ENCODE results near the gene TNPO1. TPM values are rescaled to one million over a fixed set of nuclear protein-coding genes. Genes with fewer than 3 reads are reported as not detected.

The TNPO1 gene
- total and polyA plus RNA-seq, 2 of the 8 experiments (the other 6 are each of a cell fraction or from before 2014, with no cell fraction given) = 38.5 to 211 TPM

GRCh38 chr5:72855821-72856220 is 39.4 kb downstream of the TNPO1 start:
- no peak overlapping the region for H3K56ac ChIP-seq (replicated peaks; ENCODE audit: insufficient read length, low read depth, low read length)
- H4K20me1 ChIP-seq (replicated peaks in 1 of 2; ENCODE audit: control insufficient read depth in 1 of 2, insufficient read depth in 2 of 2, low read length in 2 of 2) = peaks cover 7 to 8% of the 10 kb centered on the region in 2 experiments
- H2BK20ac ChIP-seq (ENCODE audit: low read length) = no peak overlapping the region
- H3K4me2 ChIP-seq (ENCODE audit: insufficient read depth in 1 of 2, low read depth in 2 of 2, low read length in 2 of 2) = no peak overlapping the region
- no peak overlapping the region for H3K9ac ChIP-seq (replicated peaks in 1 of 4; ENCODE audit: extremely low read depth in 1 of 4, low read depth in 3 of 4, low read length in 3 of 4)
- no peak overlapping the region for H2BK12ac ChIP-seq (ENCODE audit: low read depth, low read length)
- CTCF ChIA-PET (ENCODE audit: partially characterized antibody) = no interaction called here
- H3K27me3 ChIP-seq (replicated peaks in 1 of 4; ENCODE audit: control insufficient read depth in 3 of 4, extremely low read depth in 1 of 4, insufficient read depth in 3 of 4, low read length in 3 of 4) = no peaks in the 10 kb centered on the region
- POLR2A ChIA-PET (ENCODE audit: partially characterized antibody) = interaction anchor here (0.6 to 2.1 kb wide), 5 partner anchors 9 to 317 kb away, joined by 3 to 6 read pairs (median 3); no protein-coding TSS in a partner anchor
- no peak overlapping the region for H4K5ac ChIP-seq (ENCODE audit: insufficient read length, low read depth, low read length)
- no peaks in the 10 kb centered on the region for H3K4me1 ChIP-seq (replicated peaks in 1 of 4; ENCODE audit: control insufficient read depth in 3 of 4, insufficient read depth in 4 of 4, low read length in 3 of 4)
- 88% methylated on average over 2 of the region's 2 CpGs; no CpG with 5 or more reads in 1 of the 2 experiments for WGBS, 2 experiments (ENCODE audit: extremely low coverage in 1 of 2, insufficient coverage in 1 of 2, insufficient read length in 1 of 2, insufficient replicate concordance in 2 of 2, low coverage in 1 of 2, low lambda C conversion rate in 2 of 2, missing lambda C conversion rate in 1 of 2)
- H3K18ac ChIP-seq (ENCODE audit: extremely low read depth, low read length) = no peak overlapping the region
- H4K91ac ChIP-seq (replicated peaks; ENCODE audit: insufficient read length, low read length) = no peak overlapping the region
- FAIRE-seq = no peak
- peaks cover 2% of the 10 kb centered on the region for H3K79me1 ChIP-seq (ENCODE audit: low read depth, low read length)
- H3K14ac ChIP-seq (ENCODE audit: insufficient read length) = no peak overlapping the region
- H2BK5ac ChIP-seq (ENCODE audit: low read depth, low read length) = no peak overlapping the region
- DNase-seq (ENCODE audit: low read depth in 1 of 2, low spot score in 2 of 2) = no peak
- no peak overlapping the region for H2BK15ac ChIP-seq (ENCODE audit: low read length)
- no peak overlapping the region for H2AK5ac ChIP-seq (ENCODE audit: low read depth, low read length)
- H3K23me2 ChIP-seq (ENCODE audit: low read depth, low read length) = no peaks in the 10 kb centered on the region
- H3K4me3 ChIP-seq (ENCODE audit: extremely low read depth in 1 of 4, insufficient read depth in 2 of 4, low read depth in 3 of 4, low read length in 4 of 4) = no peak overlapping the region
- H3K79me2 ChIP-seq (ENCODE audit: control insufficient read depth in 1 of 2, insufficient read depth in 2 of 2, low read length in 2 of 2) = peaks cover 8 to 93% of the 10 kb centered on the region in 2 experiments; a peak in 2 of 4 replicates
- peaks cover 8 to 79% (median 30%) of the 10 kb centered on the region in 4 experiments for H3K36me3 ChIP-seq (ENCODE audit: control insufficient read depth in 2 of 4, insufficient read depth in 4 of 4, low read length in 3 of 4)
- H3K4ac ChIP-seq (replicated peaks; ENCODE audit: insufficient read length, low read depth, low read length) = no peak overlapping the region
- H4K8ac ChIP-seq (ENCODE audit: extremely low read depth, insufficient read depth, low read length) = no peak overlapping the region
- no peak overlapping the region for H2AFZ ChIP-seq (ENCODE audit: low read length)
- H3K27ac ChIP-seq (ENCODE audit: low read depth, low read length) = no peak overlapping the region
- H3K23ac ChIP-seq (ENCODE audit: insufficient read length) = no peak overlapping the region
- no peaks in the 10 kb centered on the region for H3K9me3 ChIP-seq (ENCODE audit: insufficient read depth in 2 of 2, low read depth in 1 of 2, low read length in 1 of 2)
- H2BK120ac ChIP-seq (replicated peaks; ENCODE audit: low read depth, low read length) = no peak overlapping the region
- TF ChIP-seq TCF12 (IDR thresholded peaks at IDR 0.05; ENCODE audit: low read depth, low read length) (no peak), POLR2AphosphoS5 (IDR thresholded peaks at IDR 0.05; ENCODE audit: low read depth, low read length) (no peak), TAF7 (optimal IDR thresholded peaks at IDR 0.05; ENCODE audit: borderline replicate concordance, low read depth, low read length) (no peak)

Measured in H1 (cell line).